ENCODE data around the gene SETD3. TPM values are rescaled to one million over a fixed set of nuclear protein-coding genes. Genes with fewer than 3 reads are reported as not detected.

Gene SETD3
- total RNA-seq = 53.2 and 54.1 TPM in 2 replicates

DNA sequence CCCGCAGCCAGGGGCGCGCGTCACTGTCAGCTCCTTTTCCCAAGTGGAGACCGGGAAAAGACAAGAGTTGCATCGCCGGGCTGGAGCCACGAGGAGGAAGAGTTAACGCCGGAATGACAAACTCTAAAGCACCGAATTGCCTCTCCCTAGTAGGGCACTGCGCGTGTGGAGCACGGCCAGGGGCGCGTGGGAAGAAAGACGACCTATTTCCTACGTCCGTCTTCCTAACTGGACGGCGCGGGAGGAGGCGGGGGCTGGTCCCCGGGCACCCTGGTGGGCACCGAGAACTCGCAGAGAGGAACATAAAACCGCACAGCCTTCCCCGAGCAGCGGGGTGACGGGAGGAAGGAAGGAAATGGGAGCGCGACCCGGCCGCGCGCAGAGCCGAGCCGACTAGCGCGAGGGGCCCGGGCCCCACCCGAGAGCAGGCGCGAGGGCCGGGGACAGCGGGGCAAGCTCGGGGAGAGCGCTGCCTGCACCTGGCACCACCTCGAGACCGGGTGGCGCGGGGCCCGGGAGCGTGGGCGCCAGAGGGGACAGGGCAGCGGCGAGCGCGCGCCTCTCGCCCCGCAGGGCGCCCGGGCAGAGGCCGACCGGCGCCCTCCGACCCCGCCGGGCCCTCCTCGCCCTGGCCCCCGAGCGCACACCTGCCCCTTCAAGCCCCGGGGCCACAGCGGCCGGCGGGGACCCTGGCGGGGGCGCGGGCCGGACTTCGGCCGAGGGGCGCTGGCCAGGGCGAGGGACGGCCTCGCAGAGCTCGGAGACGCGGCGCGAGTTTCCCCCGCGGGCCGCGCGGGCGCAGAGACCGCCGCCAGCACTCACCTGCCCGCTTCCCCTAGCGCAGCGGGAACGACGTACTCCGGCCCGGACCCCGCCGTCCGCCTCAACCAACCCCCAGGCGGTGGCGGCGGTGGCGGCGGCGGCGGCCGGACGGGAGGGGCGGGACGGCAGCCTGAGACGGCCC lies at the start of gene SETD3:
Gene SETD3, minus strand, starts transcription at position 954 of the 964 bp plus-strand sequence. CDS start 15,054 bp downstream, outside the sequence.

DNA sequence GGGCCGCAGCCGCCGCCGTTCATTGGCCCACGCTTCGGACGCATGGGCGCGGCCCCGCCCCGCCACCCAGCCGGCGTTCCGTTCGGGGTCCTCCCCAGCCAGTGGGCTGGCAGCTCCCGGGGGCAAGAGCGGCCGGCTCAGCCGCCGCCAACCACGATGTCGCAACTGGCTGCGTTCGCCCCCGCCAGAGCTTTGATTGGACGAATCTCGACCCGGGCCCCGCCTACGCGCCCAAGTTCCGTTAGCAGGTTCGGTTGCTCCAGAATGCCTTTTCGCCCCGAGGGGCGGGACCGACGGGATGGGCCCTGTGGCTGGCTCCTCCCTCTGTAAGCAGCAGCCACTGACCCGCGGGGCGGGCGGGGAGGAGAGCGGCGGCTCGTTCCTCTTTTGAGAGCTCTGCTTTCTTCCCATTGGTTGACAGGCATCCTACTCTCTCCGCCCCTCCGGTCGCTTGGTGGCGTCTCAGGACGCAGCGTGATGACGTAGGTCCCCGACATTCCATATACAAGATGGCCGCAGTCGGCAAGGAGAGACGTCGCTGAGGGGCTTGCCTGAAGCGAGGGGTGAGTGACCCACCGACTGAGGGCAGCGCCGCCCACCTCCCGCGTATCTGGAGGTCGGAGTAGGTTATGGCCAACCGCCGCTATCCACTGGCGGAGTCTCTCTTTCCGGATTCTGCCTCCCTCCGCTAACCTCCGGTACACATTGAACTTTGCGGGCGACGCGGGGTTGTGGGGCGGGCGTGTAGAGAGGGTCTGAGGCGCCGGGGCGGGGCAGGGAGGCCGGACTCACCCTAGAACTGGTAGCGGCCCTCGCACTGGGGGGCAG lies 472 bp upstream of the SETD3 start, which contains the start of gene CCNK:
Gene CCNK, plus strand, starts transcription at position 493 of the 828 bp plus-strand sequence. CDS start 11,269 bp downstream, outside the sequence.

Other genes starting within 250 kb of the SETD3 start
- 7.8 and 8.2 TPM in 2 replicates for gene BCL11B, start 208.7 kb downstream of the SETD3 start, total RNA-seq
- gene CCNK, start 550 bp upstream of the SETD3 start, total RNA-seq = 14.2 and 25.1 TPM in 2 replicates
- 25.2 and 29.9 TPM in 2 replicates for gene CCDC85C, start 123.3 kb upstream of the SETD3 start, total RNA-seq
- 0.23 and 1.6 TPM in 2 replicates for gene HHIPL1, start 164.3 kb upstream of the SETD3 start, total RNA-seq
- gene CYP46A1, start 203.4 kb upstream of the SETD3 start, total RNA-seq = not detected in 2 replicates